PC-9 (cell line): Measurements from ENCODE around the gene UNC13D. TPM values are rescaled to one million over a fixed set of nuclear protein-coding genes. Genes with fewer than 3 reads are reported as not detected.
"Not testable (repeated sequence)": the region's sequence is repeated elsewhere in the genome, so short reads cannot be mapped to it uniquely, and the experiment has no call there.

Experiments used
- BruUV-seq: library from RNA; stranded (reverse); fragments of 400-500 nt; replicated peaks from 2 replicates; lab custom pipeline; 2021; lab: Mats Ljungman, UMichigan
- CTCF ChIA-PET: fragments of 300-600 bp; sonication (Branson Sonifier 250); formaldehyde crosslinking; loops from one replicate; lab custom pipeline; 2022; ENCODE audit warnings: antibody characterized with exemption; lab: Charles Lee
- POLR2A ChIA-PET: fragments of 300-600 bp; sonication (Branson Sonifier 250); formaldehyde crosslinking; loops from one replicate; lab custom pipeline; 2022; ENCODE audit warnings: antibody characterized with exemption; ENCODE audit not compliant: unreplicated experiment; lab: Charles Lee
- DNase-seq, 2 experiments: peaks; one replicate each; pipeline versions ENCODE4 v3.0.0 to v3.0.0-alpha.2; 2015 to 2022; ENCODE audit warnings: mixed read lengths in 1 of 2
- H2AFZ ChIP-seq: fragments of 200-600 bp; sonication (generic); 2 replicates; pipeline ENCODE4 v1.8.1; 2017; ENCODE audit warnings: antibody characterized with exemption
- H3F3A ChIP-seq: fragments of 200-600 bp; sonication (generic); 2 replicates; pipeline ENCODE4 v1.8.1; 2017; ENCODE audit warnings: antibody characterized with exemption, mild to moderate bottlenecking, low read depth; ENCODE audit not compliant: insufficient read depth
- H3K27ac ChIP-seq: fragments of 200-600 bp; sonication (generic); 2 replicates; pipeline ENCODE4 v1.6.1; 2016; ENCODE audit warnings: mixed run types
- H3K27me3 ChIP-seq: fragments of 200-600 bp; sonication (generic); 2 replicates; pipeline ENCODE4 v1.6.1; 2016; ENCODE audit warnings: low read depth, mixed run types; ENCODE audit not compliant: insufficient read depth
- H3K36me3 ChIP-seq: fragments of 200-600 bp; sonication (generic); 2 replicates; pipeline ENCODE4 v1.6.1; 2016; ENCODE audit warnings: low read depth, mixed run types
- H3K4me1 ChIP-seq: fragments of 200-600 bp; sonication (generic); replicated peaks from 2 replicates; pipeline ENCODE4 v1.6.1; 2016; ENCODE audit warnings: mixed run types; ENCODE audit not compliant: insufficient read depth
- H3K4me2 ChIP-seq: fragments of 200-600 bp; sonication (generic); 2 replicates; pipeline ENCODE4 v1.6.1; 2017; ENCODE audit warnings: mixed run types
- H3K4me3 ChIP-seq: fragments of 200-600 bp; sonication (generic); 2 replicates; pipeline ENCODE4 v1.6.1; 2016; ENCODE audit warnings: mixed run types
- H3K79me2 ChIP-seq: fragments of 200-600 bp; sonication (generic); 2 replicates; pipeline ENCODE4 v1.6.1; 2017; ENCODE audit warnings: low read depth, mixed run types
- H3K9me2 ChIP-seq: fragments of 200-600 bp; sonication (generic); 2 replicates; pipeline ENCODE4 v1.8.1; 2017; ENCODE audit warnings: mild to moderate bottlenecking; ENCODE audit not compliant: insufficient read depth
- H3K9me3 ChIP-seq: fragments of 200-600 bp; sonication (generic); 2 replicates; pipeline ENCODE4 v1.8.1; 2016; ENCODE audit warnings: low read depth; ENCODE audit not compliant: insufficient read depth
- H4K20me1 ChIP-seq: fragments of 200-600 bp; sonication (generic); 2 replicates; pipeline ENCODE4 v1.8.1; 2017; ENCODE audit not compliant: insufficient read depth
- CTCF ChIP-seq: fragments of 200-600 bp; sonication (generic); conservative IDR thresholded peaks from 2 replicates; pipeline ENCODE4 v1.6.1; 2017; ENCODE audit warnings: mixed run types, antibody characterized with exemption, mild to moderate bottlenecking, moderate library complexity
- EZH2 ChIP-seq: fragments of 200-600 bp; sonication (generic); IDR thresholded peaks from 2 replicates; pipeline ENCODE4 v1.8.0; 2017; ENCODE audit warnings: antibody characterized with exemption, low read depth
- intact Hi-C: fragments of 100-400 bp; cut with micrococcal nuclease; formaldehyde crosslinking; loops from one replicate; pipeline ENCODE4 v1.10.0; 2022; ENCODE audit not compliant: unreplicated experiment
- total RNA-seq: library from RNA; stranded (reverse); gene quantifications from 2 replicates; pipeline ENCODE4 v1.2.3, GENCODE V29; 2021

The UNC13D gene
- total RNA-seq, 1 experiment from 2014 or later: 94.4 TPM

- H3F3A ChIP-seq: peaks cover 20% of the 10 kb centered on the region; the same call in 1 of the 2 replicates
- peaks cover 24% of the 10 kb centered on the region for H3K4me1 ChIP-seq
- no peaks in the 10 kb centered on the region for H3K9me2 ChIP-seq
- H3K36me3 ChIP-seq: no peaks in the 10 kb centered on the region
- no peak overlapping the region for H3K27ac ChIP-seq
- H3K4me2 ChIP-seq: no peak overlapping the region
- POLR2A ChIA-PET: interaction anchor here (0.7 kb wide), 2 partner anchors 89 to 180 kb away, joined by 3 read pairs; no protein-coding TSS in a partner anchor
- intact Hi-C loops: no loop called here
- H3K27me3 ChIP-seq: no peaks in the 10 kb centered on the region
- H4K20me1 ChIP-seq: no peaks in the 10 kb centered on the region
- no peak for DNase-seq
- no peak for TF ChIP-seq CTCF
- no peak for TF ChIP-seq EZH2
- no TSS peak for BruUV-seq
- H3K79me2 ChIP-seq: no peaks in the 10 kb centered on the region
- H3K4me3 ChIP-seq: no peak overlapping the region
- H3K9me3 ChIP-seq: no peaks in the 10 kb centered on the region
- CTCF ChIA-PET: interaction anchor here (0.6 kb wide), 1 partner anchor 11 kb away, joined by 6 read pairs; no protein-coding TSS in a partner anchor
- no peak overlapping the region for H2AFZ ChIP-seq
Observed at GRCh38 chr17:75869282-75870141, 25.3 kb upstream of the UNC13D start.

- H3K36me3 ChIP-seq, H3K79me2 ChIP-seq, H3K9me3 ChIP-seq, CTCF ChIA-PET, H3K4me2 ChIP-seq, H3K27me3 ChIP-seq, H3K9me2 ChIP-seq, H3K27ac ChIP-seq, H3K4me3 ChIP-seq, H4K20me1 ChIP-seq, intact Hi-C loops, DNase-seq, BruUV-seq, H2AFZ ChIP-seq: not testable (repeated sequence)
- peaks cover 24% of the 10 kb centered on the region for H3K4me1 ChIP-seq
- H3F3A ChIP-seq: peaks cover 20% of the 10 kb centered on the region; the same call in 1 of the 2 replicates
- POLR2A ChIA-PET: interaction anchor here (0.7 kb wide), 1 partner anchor 179 kb away, joined by 3 read pairs; no protein-coding TSS in a partner anchor
Observed at GRCh38 chr17:75868730-75869281, 24.6 kb upstream of the UNC13D start.

GRCh38 chr17:75865404-75866188 lies 21.4 kb upstream of the UNC13D start:
- CTCF ChIA-PET: interaction anchor here (0.7 to 1.0 kb wide), 2 partner anchors 20 to 352 kb away, joined by 3 to 16 read pairs; no protein-coding TSS in a partner anchor
- BruUV-seq, H4K20me1 ChIP-seq, H3K4me2 ChIP-seq, H3K36me3 ChIP-seq, H3F3A ChIP-seq, H2AFZ ChIP-seq, intact Hi-C loops, H3K4me3 ChIP-seq, H3K27ac ChIP-seq, H3K4me1 ChIP-seq, H3K9me2 ChIP-seq, DNase-seq, H3K9me3 ChIP-seq, POLR2A ChIA-PET, H3K79me2 ChIP-seq, H3K27me3 ChIP-seq: not testable (repeated sequence)

GRCh38 chr17:75864887-75865286 lies 20.7 kb upstream of the UNC13D start:
- H3K9me3 ChIP-seq, H3K4me2 ChIP-seq, intact Hi-C loops, DNase-seq, H3K4me1 ChIP-seq, H3K27ac ChIP-seq, H3K79me2 ChIP-seq, H3K4me3 ChIP-seq, H4K20me1 ChIP-seq, H3F3A ChIP-seq, H2AFZ ChIP-seq, H3K9me2 ChIP-seq, H3K36me3 ChIP-seq, POLR2A ChIA-PET, BruUV-seq, H3K27me3 ChIP-seq: not testable (repeated sequence)
- CTCF ChIA-PET: interaction anchor here (0.7 to 1.0 kb wide), 2 partner anchors 19 to 353 kb away, joined by 3 to 16 read pairs; no protein-coding TSS in a partner anchor
